Measurements from ENCODE around the gene SYCE1L. TPM values are rescaled to one million over a fixed set of nuclear protein-coding genes. Genes with fewer than 3 reads are reported as not detected.

Gene SYCE1L
- total RNA-seq, 1 experiment from 2014 or later, result 1.7 TPM

DNA sequence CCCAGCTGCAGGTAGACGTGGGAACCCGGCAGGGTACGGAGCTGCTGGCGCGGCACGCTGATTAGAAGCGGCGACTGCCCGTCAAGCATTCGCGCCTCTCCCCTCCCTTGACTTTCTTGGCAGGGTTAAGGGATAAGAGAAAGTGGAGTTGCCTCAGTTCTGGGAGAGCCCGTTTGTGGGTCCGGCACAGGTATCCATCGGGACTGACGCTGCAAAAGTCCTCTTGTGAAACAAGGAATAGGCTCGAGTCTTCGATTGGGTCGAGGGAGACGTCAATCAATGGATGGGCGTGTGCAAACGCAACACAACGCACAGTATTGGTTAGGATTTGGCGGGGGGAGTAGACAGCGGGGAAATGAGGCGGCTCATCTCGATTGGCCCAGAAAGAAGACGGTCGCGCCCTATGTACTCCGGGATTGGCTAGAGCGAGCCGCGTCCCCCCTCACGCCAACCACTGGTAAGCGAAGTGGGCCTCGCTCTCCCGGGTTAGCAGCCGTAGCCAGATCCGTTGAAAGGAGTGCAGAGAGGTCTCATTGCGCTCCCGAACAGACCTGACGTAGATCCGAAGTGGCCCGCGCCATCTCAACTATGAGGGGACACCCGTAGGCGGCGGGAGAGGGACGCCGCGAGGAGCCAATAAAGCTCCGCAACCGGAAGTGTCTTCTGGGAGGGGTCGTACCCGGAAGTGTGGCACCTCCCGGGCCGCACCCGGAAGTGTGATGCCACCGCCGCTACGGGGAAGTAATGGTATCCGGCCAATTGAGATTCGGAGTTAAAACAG, 8.5 kb upstream of the SYCE1L start, which contains the start of gene MON1B:
MON1B (plus strand) TSS at position 713 of the 781 bp plus-strand sequence. CDS start 296 bp downstream, outside the sequence.
- H3K4me2 ChIP-seq (ENCODE audit: low read length), result peak within 1 kb of the TSS; percentile 93
- no TSS peak for BruUV-seq (replicated peaks)
- peaks cover 21% of the 10 kb centered on the region for H3K79me2 ChIP-seq (ENCODE audit: low read length)
- no peaks in the 10 kb centered on the region for H4K20me1 ChIP-seq (ENCODE audit: low read length)
- peak within 1 kb of the TSS; percentile 75 for H3K4me3 ChIP-seq (ENCODE audit: low read length)
- H3F3A ChIP-seq (ENCODE audit: low read length, unreplicated experiment), result no peaks in the 10 kb centered on the region
- peak within 1 kb of the TSS; percentile 82 for H3K9ac ChIP-seq (ENCODE audit: low read length)
- intact Hi-C loops (cut with micrococcal nuclease), result loop anchor here (2.0 kb wide), 1 partner anchor 22 kb away; no protein-coding TSS in a partner anchor
- CTCF ChIA-PET, result no interaction called here
- peak within 1 kb of the TSS; percentile 78 for H3K27ac ChIP-seq (ENCODE audit: low read length)
- H3K4me1 ChIP-seq (ENCODE audit: insufficient read depth, low read length), result peaks cover 11% of the 10 kb centered on the region
- no peaks in the 10 kb centered on the region for H3K9me3 ChIP-seq (ENCODE audit: low read length)
- no peaks in the 10 kb centered on the region for H3K9me2 ChIP-seq (replicated peaks; ENCODE audit: low read length)
- no peaks in the 10 kb centered on the region for H3K27me3 ChIP-seq (ENCODE audit: low read length)
- H2AFZ ChIP-seq (ENCODE audit: low read length), result peak within 1 kb of the TSS; percentile 92
- TF ChIP-seq EZH2phosphoT487 (IDR thresholded peaks at IDR 0.05; ENCODE audit: borderline replicate concordance, low read length), result no peak
- TF ChIP-seq EZH2 (IDR thresholded peaks at IDR 0.05; ENCODE audit: low read length, unreplicated experiment), result no peak
- TF ChIP-seq, protein P1, sequence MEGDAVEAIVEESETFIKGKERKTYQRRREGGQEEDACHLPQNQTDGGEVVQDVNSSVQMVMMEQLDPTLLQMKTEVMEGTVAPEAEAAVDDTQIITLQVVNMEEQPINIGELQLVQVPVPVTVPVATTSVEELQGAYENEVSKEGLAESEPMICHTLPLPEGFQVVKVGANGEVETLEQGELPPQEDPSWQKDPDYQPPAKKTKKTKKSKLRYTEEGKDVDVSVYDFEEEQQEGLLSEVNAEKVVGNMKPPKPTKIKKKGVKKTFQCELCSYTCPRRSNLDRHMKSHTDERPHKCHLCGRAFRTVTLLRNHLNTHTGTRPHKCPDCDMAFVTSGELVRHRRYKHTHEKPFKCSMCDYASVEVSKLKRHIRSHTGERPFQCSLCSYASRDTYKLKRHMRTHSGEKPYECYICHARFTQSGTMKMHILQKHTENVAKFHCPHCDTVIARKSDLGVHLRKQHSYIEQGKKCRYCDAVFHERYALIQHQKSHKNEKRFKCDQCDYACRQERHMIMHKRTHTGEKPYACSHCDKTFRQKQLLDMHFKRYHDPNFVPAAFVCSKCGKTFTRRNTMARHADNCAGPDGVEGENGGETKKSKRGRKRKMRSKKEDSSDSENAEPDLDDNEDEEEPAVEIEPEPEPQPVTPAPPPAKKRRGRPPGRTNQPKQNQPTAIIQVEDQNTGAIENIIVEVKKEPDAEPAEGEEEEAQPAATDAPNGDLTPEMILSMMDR (conservative IDR thresholded peaks at IDR 0.05; ENCODE audit: low read depth, low read length), result no peak
- POLR2A ChIA-PET (ENCODE audit: unreplicated experiment), result no interaction called here
- DNase-seq (peak; percentile 94), ATAC-seq (peak; percentile 98)
- no peaks in the 10 kb centered on the region for H3K36me3 ChIP-seq (ENCODE audit: low read depth, low read length)

DNA sequence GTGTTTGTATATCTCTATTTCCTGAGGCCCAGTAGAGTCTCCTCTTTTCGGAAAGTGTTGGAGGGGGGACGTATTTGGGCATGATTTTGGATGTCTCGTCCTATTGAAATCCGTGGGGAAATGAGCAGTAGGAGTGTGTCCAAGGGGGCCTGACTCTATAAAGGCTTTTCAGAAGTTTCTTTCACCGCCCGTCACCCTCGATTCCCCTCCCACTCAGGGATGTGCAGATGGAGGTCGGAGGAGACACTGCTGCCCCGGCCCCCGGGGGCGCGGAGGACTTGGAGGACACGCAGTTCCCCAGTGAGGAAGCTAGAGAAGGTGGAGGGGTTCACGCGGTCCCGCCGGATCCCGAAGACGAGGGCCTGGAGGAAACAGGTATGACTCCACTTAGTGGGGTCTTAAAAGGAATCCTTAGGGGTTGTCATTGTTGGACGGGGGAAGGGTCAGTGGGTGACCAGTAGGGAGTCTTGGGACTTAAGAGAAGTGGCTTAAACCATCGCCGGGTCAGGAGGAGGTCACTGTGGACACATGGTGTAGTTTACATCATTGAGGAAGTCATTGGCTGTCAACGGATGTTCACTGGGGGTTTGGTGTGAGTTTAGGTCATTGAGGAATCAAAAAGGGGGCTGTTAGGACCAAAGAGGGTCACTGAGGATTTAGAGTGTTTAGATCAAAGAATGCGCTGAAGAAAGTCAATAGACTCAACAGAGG, 7.8 kb upstream of the SYCE1L start:
- Histone ChIP-seq H3K9me2 (replicated peaks; ENCODE audit: low read length) (no peaks in the 10 kb centered on the region), H4K20me1 (ENCODE audit: low read length) (no peaks in the 10 kb centered on the region), H3K9ac (ENCODE audit: low read length) (peak overlapping the region; percentile 82), H3K79me2 (ENCODE audit: low read length) (peaks cover 21% of the 10 kb centered on the region), H2AFZ (ENCODE audit: low read length) (peak overlapping the region; percentile 92), H3F3A (ENCODE audit: low read length, unreplicated experiment) (no peaks in the 10 kb centered on the region), H3K4me3 (ENCODE audit: low read length) (peak overlapping the region; percentile 75), H3K27ac (ENCODE audit: low read length) (peak overlapping the region; percentile 78), H3K36me3 (ENCODE audit: low read depth, low read length) (no peaks in the 10 kb centered on the region), H3K4me1 (ENCODE audit: insufficient read depth, low read length) (peaks cover 11% of the 10 kb centered on the region), H3K4me2 (ENCODE audit: low read length) (peak overlapping the region; percentile 93), H3K27me3 (ENCODE audit: low read length) (no peaks in the 10 kb centered on the region), H3K9me3 (ENCODE audit: low read length) (no peaks in the 10 kb centered on the region)
- TF ChIP-seq EZH2 (IDR thresholded peaks at IDR 0.05; ENCODE audit: low read length, unreplicated experiment), result no peak
- TF ChIP-seq, protein P1 (conservative IDR thresholded peaks at IDR 0.05; ENCODE audit: low read depth, low read length), result no peak
- TF ChIP-seq EZH2phosphoT487 (IDR thresholded peaks at IDR 0.05; ENCODE audit: borderline replicate concordance, low read length), result no peak
- CTCF ChIA-PET, result no interaction called here
- DNase-seq (no peak), ATAC-seq (no peak)
- TSS peak; percentile 95 for BruUV-seq (replicated peaks)
- POLR2A ChIA-PET (ENCODE audit: unreplicated experiment), result interaction anchor here (0.6 kb wide), 1 partner anchor 946 kb away, joined by 15 read pairs; no protein-coding TSS in a partner anchor
- intact Hi-C loops (cut with micrococcal nuclease), result loop anchor here (2.0 kb wide), 1 partner anchor 21 kb away; no protein-coding TSS in a partner anchor
